Breast epithelium (tissue), 4 donors: ENCODE results near the gene SCN7A. TPM values are rescaled to one million over a fixed set of nuclear protein-coding genes. Genes with fewer than 3 reads are reported as not detected.

Experiments
- DNase-seq, 2 donors: peaks; one replicate each; pipeline ENCODE4 v3.0.0-alpha.2; 2019; ENCODE audit warnings: low spot score in 2 of 2
- H3K27ac ChIP-seq, 2 donors: fragments of 200-600 bp; sonication (generic) in 1 of 2; one replicate each; pipeline ENCODE4 v1.5.1; 2016 to 2019; ENCODE audit warnings: mild to moderate bottlenecking in 1 of 2
- H3K27me3 ChIP-seq, 2 donors: fragments of 200-600 bp; sonication (generic) in 1 of 2; one replicate each; pipeline versions ENCODE4 v1.5.1 to v1.6.0; 2017 to 2019; ENCODE audit warnings: control low read depth in 1 of 2, mild to moderate bottlenecking in 1 of 2
- H3K36me3 ChIP-seq: fragments of 200-600 bp; one replicate; pipeline ENCODE4 v1.5.1; 2019
- H3K4me1 ChIP-seq, 2 donors: fragments of 200-600 bp; sonication (generic); one replicate each; pipeline ENCODE4 v1.5.1; 2016 to 2019; ENCODE audit warnings: control low read depth in 1 of 2
- H3K4me3 ChIP-seq, 3 donors: fragments of 200-600 bp; sonication (generic); 1 replicate in 2 of 3; 2 replicates in 1 of 3; pipeline ENCODE4 v1.5.1; 2016 to 2019; ENCODE audit warnings: mild to moderate bottlenecking in 3 of 3, moderate library complexity in 2 of 3
- H3K9me3 ChIP-seq, 2 donors: fragments of 200-600 bp; sonication (generic) in 1 of 2; one replicate each; pipeline ENCODE4 v1.5.1; 2016 to 2019; ENCODE audit warnings: control low read depth in 1 of 2
- CTCF ChIP-seq, 3 donors: fragments of 450-650 bp; IDR thresholded peaks; one replicate each; pipeline ENCODE4 v1.5.1; 2016 to 2017; ENCODE audit warnings: antibody characterized with exemption in 3 of 3, mild to moderate bottlenecking in 3 of 3, moderate library complexity in 3 of 3
- POLR2A ChIP-seq: fragments of 450-650 bp; IDR thresholded peaks from one replicate; pipeline ENCODE4 v1.6.1; 2016; ENCODE audit warnings: antibody characterized with exemption, mild to moderate bottlenecking, moderate library complexity
- POLR2AphosphoS5 ChIP-seq, 3 donors: sonication (generic); formaldehyde crosslinking; IDR thresholded peaks; one replicate each; pipeline ENCODE4 v1.6.1; 2017; ENCODE audit warnings: antibody characterized with exemption in 3 of 3
- intact Hi-C: fragments of 100-400 bp; cut with DNase I; formaldehyde crosslinking; loops from one replicate; pipeline ENCODE4 v1.15.1; 2023; ENCODE audit warnings: low total_unique reads
- total RNA-seq, 3 donors: library from RNA; depleted of rRNA; stranded (reverse); fragments of >200 nt; gene quantifications; one replicate each; pipeline ENCODE4 v1.1.0, GENCODE V29; 2016

The SCN7A gene
- total RNA-seq, 3 donors from 2014 or later, result 11.5 to 13.3 (median 12.1) TPM

GRCh38 chr2:166373539-166373938 is 120.5 kb downstream of the SCN7A start:
- H3K4me3 ChIP-seq, result no peak overlapping the region
- no peak for TF ChIP-seq CTCF (IDR thresholded peaks at IDR 0.05)
- no peak for TF ChIP-seq POLR2A
- TF ChIP-seq POLR2AphosphoS5 (IDR thresholded peaks at IDR 0.05), result no peak
- intact Hi-C loops, result no loop called here
- no peak for DNase-seq
- no peaks in the 10 kb centered on the region for H3K9me3 ChIP-seq
- H3K36me3 ChIP-seq, result no peaks in the 10 kb centered on the region
- H3K27me3 ChIP-seq, result peaks cover 0 to 10% of the 10 kb centered on the region in 2 donors
- H3K27ac ChIP-seq, result no peak overlapping the region
- H3K4me1 ChIP-seq, result peaks cover 0 to 3% of the 10 kb centered on the region in 2 donors

GRCh38 chr2:166373105-166373504 is 120.9 kb downstream of the SCN7A start:
- H3K27ac ChIP-seq, result no peak overlapping the region
- intact Hi-C loops, result no loop called here

GRCh38 chr2:166372046-166372445 is 122.0 kb downstream of the SCN7A start:
- Histone ChIP-seq H3K9me3 (no peaks in the 10 kb centered on the region), H3K27ac (no peak overlapping the region), H3K4me1 (peaks cover 0 to 3% of the 10 kb centered on the region in 2 donors), H3K4me3 (no peak overlapping the region), H3K36me3 (no peaks in the 10 kb centered on the region), H3K27me3 (peaks cover 0 to 10% of the 10 kb centered on the region in 2 donors)
- intact Hi-C loops, result no loop called here
- TF ChIP-seq POLR2AphosphoS5 (IDR thresholded peaks at IDR 0.05), result no peak
- no peak for TF ChIP-seq POLR2A
- TF ChIP-seq CTCF (IDR thresholded peaks at IDR 0.05), result no peak
- no peak for DNase-seq

More at GRCh38 chr2:166373105-166373504, 120.9 kb downstream of the SCN7A start:
- H3K27me3 ChIP-seq, result peaks cover 0 to 10% of the 10 kb centered on the region in 2 donors
- TF ChIP-seq POLR2AphosphoS5 (IDR thresholded peaks at IDR 0.05) (no peak), CTCF (IDR thresholded peaks at IDR 0.05) (no peak), POLR2A (no peak)
- no peak for DNase-seq
- H3K36me3 ChIP-seq, result no peaks in the 10 kb centered on the region
- no peak overlapping the region for H3K4me3 ChIP-seq
- H3K9me3 ChIP-seq, result no peaks in the 10 kb centered on the region
- peaks cover 0 to 3% of the 10 kb centered on the region in 2 donors for H3K4me1 ChIP-seq

GRCh38 chr2:166365803-166366420 is 128.1 kb downstream of the SCN7A start:
- TF ChIP-seq CTCF (IDR thresholded peaks at IDR 0.05) (no peak), POLR2A (no peak), POLR2AphosphoS5 (IDR thresholded peaks at IDR 0.05) (no peak)

GRCh38 chr2:166365239-166365638 is 128.8 kb downstream of the SCN7A start:
- no peaks in the 10 kb centered on the region for H3K36me3 ChIP-seq
- no peaks in the 10 kb centered on the region for H3K27me3 ChIP-seq
- H3K4me1 ChIP-seq, result no peaks in the 10 kb centered on the region
- TF ChIP-seq POLR2AphosphoS5 (IDR thresholded peaks at IDR 0.05), result no peak
- TF ChIP-seq POLR2A, result no peak
- no peak for TF ChIP-seq CTCF (IDR thresholded peaks at IDR 0.05)
- H3K4me3 ChIP-seq, result no peak overlapping the region
- H3K27ac ChIP-seq, result no peak overlapping the region
- no peak for DNase-seq
- no peaks in the 10 kb centered on the region for H3K9me3 ChIP-seq
- intact Hi-C loops, result no loop called here

More at GRCh38 chr2:166365803-166366420, 128.1 kb downstream of the SCN7A start:
- Histone ChIP-seq H3K36me3 (no peaks in the 10 kb centered on the region), H3K9me3 (no peaks in the 10 kb centered on the region), H3K4me3 (no peak overlapping the region), H3K27ac (no peak overlapping the region), H3K4me1 (no peaks in the 10 kb centered on the region), H3K27me3 (no peaks in the 10 kb centered on the region)
- no peak for DNase-seq
- intact Hi-C loops, result no loop called here
